GM21423 (cell line): ENCODE results near the gene PTPRN2.
"Not testable (repeated sequence)": the region's sequence is repeated elsewhere in the genome, so short reads cannot be mapped to it uniquely, and the experiment has no call there.

Experiments
- ATAC-seq: cut with Tn5 transposase; IDR thresholded peaks from one replicate; pipeline ENCODE4 v1.9.1; 2021; ENCODE audit warnings: mild to moderate bottlenecking, moderate library complexity; ENCODE audit not compliant: unreplicated experiment

PTPRN2 gene

GRCh38 chr7:158519633-158520174 is 67.9 kb downstream of the PTPRN2 start:
- ATAC-seq = no peak

DNA sequence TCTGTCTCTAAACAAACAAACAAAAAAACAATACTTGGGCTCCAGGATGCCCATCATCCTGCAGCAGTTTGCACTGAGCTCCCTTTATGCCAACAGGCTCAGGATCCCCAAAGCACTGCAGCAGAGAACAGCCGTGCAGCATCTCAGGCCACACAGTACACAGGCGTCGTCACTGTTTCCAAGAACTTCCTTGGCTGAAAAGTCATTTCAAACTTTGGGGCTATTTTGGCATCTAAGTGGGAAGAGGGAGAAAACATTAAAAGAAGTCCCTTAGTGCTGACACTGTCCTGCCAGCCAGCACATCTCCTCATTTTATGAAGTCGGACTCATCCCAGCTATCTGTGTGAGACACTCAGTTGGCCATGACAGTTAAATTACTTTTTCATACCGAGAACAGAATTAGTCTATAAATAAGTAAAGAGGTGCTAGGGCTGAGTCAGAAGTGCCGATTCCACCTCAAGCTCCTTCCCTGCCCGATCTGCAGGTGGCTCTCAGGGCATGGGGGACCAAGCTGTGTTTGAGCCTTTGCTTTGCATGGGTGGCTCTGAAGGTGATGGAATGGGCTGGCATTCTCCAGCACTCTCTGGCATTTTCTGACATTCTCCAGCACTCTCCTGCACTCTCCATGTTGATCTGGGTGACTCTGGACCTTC is 68.5 kb downstream of the PTPRN2 start:
- no peak for ATAC-seq

- no peak for ATAC-seq
Observed at GRCh38 chr7:158517571-158517970, 70.1 kb downstream of the PTPRN2 start.

- ATAC-seq = no peak
Observed at GRCh38 chr7:158517072-158517471, 70.6 kb downstream of the PTPRN2 start.

- no peak for ATAC-seq
Observed at GRCh38 chr7:158516524-158516923, 71.1 kb downstream of the PTPRN2 start.

DNA sequence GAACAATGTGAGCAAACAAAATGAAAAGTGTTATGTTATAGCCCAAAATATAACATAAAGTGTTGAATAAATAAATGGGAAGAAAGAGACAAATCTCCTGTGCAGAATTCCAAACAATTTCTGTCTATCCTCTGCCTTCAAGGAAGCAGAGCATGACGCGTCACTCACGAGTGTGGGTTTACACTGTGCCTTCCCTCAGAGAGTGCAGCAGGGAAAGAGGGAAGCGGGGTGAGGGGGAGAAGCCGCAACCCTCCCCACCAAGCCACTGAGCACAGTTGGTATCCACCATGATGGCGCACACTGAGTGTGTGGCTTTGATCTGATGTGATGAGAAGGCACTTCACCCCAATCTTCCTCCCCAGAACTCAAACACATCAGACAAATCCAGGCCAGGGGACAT is 74.8 kb downstream of the PTPRN2 start:
- no peak for ATAC-seq

- no peak for ATAC-seq
Observed at GRCh38 chr7:158512042-158512441, 75.6 kb downstream of the PTPRN2 start.

DNA sequence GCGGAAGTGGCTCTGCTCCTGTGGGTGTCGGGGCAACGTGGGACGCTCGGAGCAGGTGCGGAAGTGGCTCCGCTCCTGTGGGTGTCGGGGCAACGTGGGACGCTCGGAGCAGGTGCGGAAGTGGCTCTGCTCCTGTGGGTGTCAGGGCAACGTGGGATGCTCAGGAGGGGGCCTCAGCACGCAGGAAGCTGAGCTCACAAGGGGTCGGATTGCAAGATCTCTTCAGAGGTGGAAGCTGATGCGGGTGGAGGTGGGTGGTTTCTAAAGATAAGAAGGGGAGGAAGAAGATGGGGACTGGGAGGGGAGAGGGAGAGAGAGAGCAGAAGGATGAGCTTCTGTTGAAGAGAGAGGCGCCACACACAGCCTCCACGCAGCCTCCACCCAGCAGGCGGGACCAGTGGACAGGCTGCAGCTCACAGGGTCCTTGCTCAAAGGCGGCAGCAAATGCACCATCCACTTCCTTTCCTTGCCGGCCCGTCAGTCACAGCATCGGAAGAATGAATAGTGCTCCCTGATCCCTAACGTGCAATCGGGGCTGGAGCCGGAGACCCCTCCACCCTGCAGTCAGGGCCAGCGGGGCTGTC is 78.7 kb downstream of the PTPRN2 start:
- ATAC-seq = no peak

DNA sequence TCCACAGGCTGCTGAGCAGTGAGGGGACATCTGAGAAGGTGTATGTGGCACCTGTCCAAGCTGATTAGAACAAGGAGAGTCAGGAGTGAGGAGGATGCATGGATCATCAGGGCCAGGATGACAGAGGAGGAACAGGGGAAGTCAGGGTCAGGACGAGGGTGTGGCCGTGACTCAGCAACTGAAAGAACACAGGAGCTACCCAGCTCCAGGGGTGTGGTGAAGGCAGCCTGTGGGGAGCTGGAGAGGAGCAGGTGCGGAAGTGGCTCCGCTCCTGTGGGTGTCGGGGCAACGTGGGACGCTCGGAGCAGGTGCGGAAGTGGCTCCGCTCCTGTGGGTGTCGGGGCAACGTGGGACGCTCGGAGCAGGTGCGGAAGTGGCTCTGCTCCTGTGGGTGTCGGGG is 79.3 kb downstream of the PTPRN2 start:
- ATAC-seq = not testable (repeated sequence)

DNA sequence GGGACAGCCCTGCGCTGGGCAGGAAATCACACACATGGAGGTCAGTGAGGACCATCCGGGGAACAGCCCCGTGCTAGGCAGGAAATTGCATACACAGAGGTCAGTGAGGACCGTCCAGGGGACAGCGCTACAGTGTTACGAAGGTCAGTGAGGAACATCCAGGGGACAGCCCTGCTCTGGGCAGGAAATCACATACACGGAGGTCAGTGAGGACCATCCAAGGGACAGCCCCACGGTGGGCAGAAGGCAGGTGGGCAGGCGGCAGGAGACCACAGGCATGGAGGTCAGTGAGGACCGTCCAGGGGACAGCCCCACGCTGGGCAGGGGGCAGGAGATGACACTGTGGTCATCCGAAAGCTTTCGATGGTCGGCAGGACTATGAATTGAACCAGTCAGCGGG is 79.7 kb downstream of the PTPRN2 start:
- no peak for ATAC-seq

- ATAC-seq = not testable (repeated sequence)
Observed at GRCh38 chr7:158507175-158507574, 80.4 kb downstream of the PTPRN2 start.

DNA sequence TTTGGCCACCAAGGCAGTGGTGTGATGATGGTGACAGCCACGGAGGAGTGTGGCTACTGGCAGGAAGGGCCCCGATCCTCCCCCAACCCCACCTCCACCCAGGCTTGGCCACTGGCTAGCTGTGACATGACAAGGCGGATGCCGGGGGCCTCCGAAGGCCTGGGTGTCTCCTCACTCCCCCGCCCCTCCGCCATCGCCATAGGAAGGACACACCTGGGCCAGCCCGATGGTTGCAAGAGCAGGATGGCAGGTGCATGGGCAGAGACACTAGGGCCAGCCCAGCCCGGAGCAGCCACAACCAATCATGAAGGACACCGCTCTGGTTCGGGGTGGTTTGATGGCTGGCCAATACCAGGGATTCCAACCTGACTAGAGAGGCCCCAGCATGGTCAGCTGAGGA is 81.0 kb downstream of the PTPRN2 start:
- ATAC-seq = no peak

GRCh38 chr7:158505683-158506082 is 81.9 kb downstream of the PTPRN2 start:
- no peak for ATAC-seq

GRCh38 chr7:158502068-158502750 is 85.4 kb downstream of the PTPRN2 start:
- ATAC-seq = no peak

- ATAC-seq = no peak
Observed at GRCh38 chr7:158501393-158502067, 86.1 kb downstream of the PTPRN2 start.

DNA sequence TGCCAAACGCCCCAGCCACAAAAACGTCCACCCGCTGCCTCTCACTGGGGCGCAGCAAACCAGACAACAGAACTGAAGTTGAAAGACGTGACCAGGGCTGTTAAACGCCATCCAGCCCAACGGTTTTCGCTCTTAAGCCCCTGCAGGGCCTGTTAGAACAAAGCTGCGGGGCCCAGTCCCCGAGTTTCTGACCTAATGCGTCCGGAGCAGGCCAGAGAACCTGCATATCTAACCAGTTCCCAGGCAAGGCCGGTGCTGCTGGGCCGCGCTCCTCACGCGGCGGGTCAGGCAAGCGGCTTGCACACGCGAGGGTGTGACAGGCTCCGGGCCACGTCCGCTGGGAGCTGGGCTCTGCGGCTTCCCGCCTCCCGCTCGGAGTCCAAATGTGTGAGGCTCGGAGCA is 87.0 kb downstream of the PTPRN2 start:
- ATAC-seq = no peak

DNA sequence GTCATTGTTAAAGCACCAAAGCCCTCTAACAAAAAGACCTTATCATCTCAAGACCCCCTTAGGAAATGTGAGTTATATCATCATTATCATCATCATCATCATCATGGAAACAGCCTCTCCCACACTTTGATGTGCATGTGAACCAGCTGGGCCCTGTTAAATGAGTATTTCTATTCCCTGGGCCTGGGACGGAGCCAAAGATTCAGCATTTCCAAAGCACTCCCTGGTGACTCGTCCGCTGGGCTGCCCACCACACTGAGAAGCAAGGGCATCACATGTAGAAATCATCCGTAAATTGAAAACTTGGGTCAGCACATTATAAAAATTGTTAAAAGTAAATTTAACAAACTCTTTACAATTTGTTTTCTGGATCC is 88.6 kb downstream of the PTPRN2 start:
- ATAC-seq = no peak

GRCh38 chr7:158498443-158499081 is 89.1 kb downstream of the PTPRN2 start:
- ATAC-seq = no peak

DNA sequence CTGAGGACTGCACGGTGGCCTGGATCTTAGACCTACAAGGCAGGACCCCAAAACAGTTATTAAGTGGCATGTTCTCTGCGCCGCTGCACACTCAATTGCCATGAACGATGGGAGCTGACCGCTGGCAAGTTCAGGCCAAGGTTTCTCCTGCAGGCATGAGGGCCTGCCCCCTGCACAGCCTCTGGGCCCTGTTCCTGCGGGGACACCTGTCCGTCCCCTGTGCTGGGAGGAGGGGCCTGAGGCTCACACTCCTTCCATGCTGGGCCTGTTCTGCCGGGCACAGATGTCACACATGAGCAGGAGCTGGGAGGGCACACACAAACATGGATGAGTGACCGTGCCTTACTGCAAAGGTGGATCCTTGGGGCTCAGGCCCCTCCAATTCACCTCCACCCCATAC is 90.0 kb downstream of the PTPRN2 start:
- ATAC-seq = no peak

- ATAC-seq = no peak
Observed at GRCh38 chr7:158495786-158496185, 91.8 kb downstream of the PTPRN2 start.

DNA sequence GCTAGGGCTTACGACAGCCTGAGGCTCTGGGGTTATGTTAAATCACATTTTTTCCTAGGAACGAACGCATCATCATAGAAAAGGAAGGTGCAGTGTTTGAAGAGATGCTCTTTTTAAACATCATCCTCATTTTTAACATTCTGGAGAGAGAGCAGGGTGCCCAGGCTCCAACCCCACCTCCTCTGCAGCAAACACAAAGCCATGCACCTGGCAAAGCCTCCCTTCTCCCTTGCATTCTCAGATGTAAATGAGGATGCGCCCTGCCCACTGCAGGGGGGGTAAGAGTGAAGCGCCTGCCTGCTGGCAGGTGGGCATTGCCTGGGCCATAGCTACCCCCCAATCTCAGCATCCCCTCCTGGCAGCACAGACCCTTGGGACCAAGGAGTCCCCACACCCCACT is 92.4 kb downstream of the PTPRN2 start:
- no peak for ATAC-seq
